Loucy (cell line): ENCODE results near the gene TMEM163.

Experiments used
- EZH2phosphoT487 ChIP-seq: fragments of 200-600 bp; IDR thresholded peaks from 2 replicates; pipeline ENCODE4 v1.6.1; 2018; ENCODE audit warnings: antibody characterized with exemption, mild to moderate bottlenecking, moderate library complexity, borderline replicate concordance
- TF ChIP-seq, protein P1 (sequence below): fragments of 200-600 bp; sonication (generic); conservative IDR thresholded peaks from 2 replicates; pipeline ENCODE4 v1.5.1; 2014; ENCODE audit warnings: mild to moderate bottlenecking, antibody characterized with exemption, low read length

DNA sequence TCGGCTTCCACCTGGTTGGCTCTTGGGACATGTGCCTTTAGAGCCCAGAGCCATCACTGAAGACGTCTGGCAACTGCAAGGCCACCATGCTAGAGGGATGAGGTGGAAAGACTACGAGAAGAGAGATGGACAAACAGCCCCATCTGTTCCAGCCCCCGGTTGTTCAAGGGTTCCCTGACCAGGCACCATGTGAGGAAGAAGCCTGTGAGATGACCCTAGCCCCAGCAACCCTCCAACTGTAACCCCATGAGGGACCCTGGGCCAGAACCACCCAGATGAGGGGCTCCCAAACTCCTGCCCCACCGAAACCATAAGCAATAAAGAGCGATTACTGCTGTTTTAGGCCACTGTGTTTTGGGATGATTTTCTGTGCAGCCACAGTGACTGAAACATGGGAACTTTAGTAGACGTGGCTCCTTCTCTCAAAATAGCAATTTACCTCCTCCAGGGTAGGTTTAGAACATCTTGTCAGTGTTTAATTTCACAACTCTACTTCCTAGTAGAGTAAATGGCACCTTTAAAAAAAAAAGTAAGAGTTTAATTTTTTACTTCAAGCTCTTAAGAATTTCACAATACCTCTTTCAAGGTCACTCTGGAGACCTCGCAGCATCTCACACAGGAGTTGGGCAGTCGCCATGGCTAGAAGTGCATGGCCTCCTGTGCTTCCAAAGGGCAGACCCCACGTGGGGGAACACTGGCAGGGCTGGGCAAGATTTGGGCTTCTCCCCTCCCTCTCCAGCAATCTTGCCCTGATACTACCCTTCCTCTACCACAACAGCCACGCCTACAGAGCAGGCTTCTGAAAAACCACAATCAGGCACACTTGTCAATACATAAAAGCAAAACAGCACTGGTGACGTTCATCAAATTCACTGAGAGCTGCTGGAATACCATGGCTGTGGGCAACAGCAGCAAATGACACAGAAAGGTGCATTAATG is 48.8 kb downstream of the TMEM163 start:
- TF ChIP-seq, protein P1, sequence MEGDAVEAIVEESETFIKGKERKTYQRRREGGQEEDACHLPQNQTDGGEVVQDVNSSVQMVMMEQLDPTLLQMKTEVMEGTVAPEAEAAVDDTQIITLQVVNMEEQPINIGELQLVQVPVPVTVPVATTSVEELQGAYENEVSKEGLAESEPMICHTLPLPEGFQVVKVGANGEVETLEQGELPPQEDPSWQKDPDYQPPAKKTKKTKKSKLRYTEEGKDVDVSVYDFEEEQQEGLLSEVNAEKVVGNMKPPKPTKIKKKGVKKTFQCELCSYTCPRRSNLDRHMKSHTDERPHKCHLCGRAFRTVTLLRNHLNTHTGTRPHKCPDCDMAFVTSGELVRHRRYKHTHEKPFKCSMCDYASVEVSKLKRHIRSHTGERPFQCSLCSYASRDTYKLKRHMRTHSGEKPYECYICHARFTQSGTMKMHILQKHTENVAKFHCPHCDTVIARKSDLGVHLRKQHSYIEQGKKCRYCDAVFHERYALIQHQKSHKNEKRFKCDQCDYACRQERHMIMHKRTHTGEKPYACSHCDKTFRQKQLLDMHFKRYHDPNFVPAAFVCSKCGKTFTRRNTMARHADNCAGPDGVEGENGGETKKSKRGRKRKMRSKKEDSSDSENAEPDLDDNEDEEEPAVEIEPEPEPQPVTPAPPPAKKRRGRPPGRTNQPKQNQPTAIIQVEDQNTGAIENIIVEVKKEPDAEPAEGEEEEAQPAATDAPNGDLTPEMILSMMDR, result no peak
- TF ChIP-seq EZH2phosphoT487, result no peak
